Measurements from ENCODE around the gene SLF2. TPM values are rescaled to one million over a fixed set of nuclear protein-coding genes. Genes with fewer than 3 reads are reported as not detected.

The SLF2 gene
- total and polyA plus RNA-seq, 11 donors: 7.5 to 26.9 (median 16.2) TPM

DNA sequence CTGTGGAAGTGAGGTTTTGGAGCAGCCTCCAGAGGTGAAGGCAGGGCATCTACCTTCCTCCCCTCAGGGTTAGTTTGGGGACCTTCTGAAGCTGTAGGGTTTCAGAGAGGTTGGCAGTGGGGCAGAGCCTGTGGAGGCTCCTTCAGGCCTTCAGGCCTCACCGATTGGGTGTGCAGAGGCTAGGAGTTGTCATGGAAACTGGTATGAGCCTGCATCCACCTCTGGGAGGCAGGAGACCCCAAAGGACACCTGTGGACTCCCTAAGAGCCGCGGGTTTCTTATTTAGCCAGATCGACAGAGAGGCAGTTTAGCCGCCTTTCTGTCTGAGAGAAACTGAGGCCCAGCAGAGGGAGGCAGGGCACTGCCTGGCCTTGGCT lies 88.9 kb downstream of the SLF2 start:
- Histone ChIP-seq H3K27ac (peak overlapping the region; percentile 14 to 100 (median 100)), H3K36me3 (peaks cover 6 to 44% (median 42%) of the 10 kb centered on the region in 9 donors), H3K4me1 (peaks cover 8 to 82% (median 54%) of the 10 kb centered on the region in 12 donors), H3K27me3 (no peaks in the 10 kb centered on the region), H3K4me3 (peak overlapping the region in 11 of 12 donors; percentile 15 to 99 (median 88)), H3K9me3 (no peaks in the 10 kb centered on the region)
- TF ChIP-seq, protein P1, sequence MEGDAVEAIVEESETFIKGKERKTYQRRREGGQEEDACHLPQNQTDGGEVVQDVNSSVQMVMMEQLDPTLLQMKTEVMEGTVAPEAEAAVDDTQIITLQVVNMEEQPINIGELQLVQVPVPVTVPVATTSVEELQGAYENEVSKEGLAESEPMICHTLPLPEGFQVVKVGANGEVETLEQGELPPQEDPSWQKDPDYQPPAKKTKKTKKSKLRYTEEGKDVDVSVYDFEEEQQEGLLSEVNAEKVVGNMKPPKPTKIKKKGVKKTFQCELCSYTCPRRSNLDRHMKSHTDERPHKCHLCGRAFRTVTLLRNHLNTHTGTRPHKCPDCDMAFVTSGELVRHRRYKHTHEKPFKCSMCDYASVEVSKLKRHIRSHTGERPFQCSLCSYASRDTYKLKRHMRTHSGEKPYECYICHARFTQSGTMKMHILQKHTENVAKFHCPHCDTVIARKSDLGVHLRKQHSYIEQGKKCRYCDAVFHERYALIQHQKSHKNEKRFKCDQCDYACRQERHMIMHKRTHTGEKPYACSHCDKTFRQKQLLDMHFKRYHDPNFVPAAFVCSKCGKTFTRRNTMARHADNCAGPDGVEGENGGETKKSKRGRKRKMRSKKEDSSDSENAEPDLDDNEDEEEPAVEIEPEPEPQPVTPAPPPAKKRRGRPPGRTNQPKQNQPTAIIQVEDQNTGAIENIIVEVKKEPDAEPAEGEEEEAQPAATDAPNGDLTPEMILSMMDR (IDR thresholded peaks at IDR 0.05): no peak
- no peak for TF ChIP-seq POLR2A (IDR thresholded peaks at IDR 0.05)
- ATAC-seq (no peak), DNase-seq (no peak)
- WGBS, 4 donors: 42 to 56% (median 50%) methylated on average over 5 of the region's 5 CpGs
- intact Hi-C loops (cut with DNase I): no loop called here

DNA sequence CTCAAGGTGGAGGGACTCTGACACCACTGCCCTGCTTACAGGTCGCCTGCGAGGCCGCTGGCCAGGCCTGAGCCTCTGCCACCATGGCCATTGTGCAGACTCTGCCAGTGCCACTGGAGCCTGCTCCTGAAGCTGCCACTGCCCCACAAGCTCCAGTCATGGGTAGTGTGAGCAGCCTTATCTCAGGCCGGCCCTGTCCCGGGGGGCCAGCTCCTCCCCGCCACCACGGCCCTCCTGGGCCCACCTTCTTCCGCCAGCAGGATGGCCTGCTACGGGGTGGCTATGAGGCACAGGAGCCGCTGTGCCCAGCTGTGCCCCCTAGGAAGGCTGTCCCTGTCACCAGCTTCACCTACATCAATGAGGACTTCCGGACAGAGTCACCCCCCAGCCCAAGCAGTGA lies 89.7 kb downstream of the SLF2 start:
- no peaks in the 10 kb centered on the region for H3K27me3 ChIP-seq
- peaks cover 8 to 83% (median 58%) of the 10 kb centered on the region in 12 donors for H3K4me1 ChIP-seq
- H3K36me3 ChIP-seq: peaks cover 6 to 52% (median 50%) of the 10 kb centered on the region in 9 donors
- peak in 1 of 5 donors; percentile 43 for DNase-seq
- H3K9me3 ChIP-seq: no peaks in the 10 kb centered on the region
- H3K4me3 ChIP-seq: peak overlapping the region in 1 of 12 donors; percentile 99
- no peak for TF ChIP-seq POLR2A (IDR thresholded peaks at IDR 0.05)
- TF ChIP-seq, protein P1 (IDR thresholded peaks at IDR 0.05): no peak
- intact Hi-C loops (cut with DNase I): no loop called here
- 53 to 75% (median 62%) methylated on average over 8 to 11 of the region's 11 CpGs for WGBS, 4 donors
- ATAC-seq: no peak
- peak overlapping the region in 11 of 12 donors; percentile 93 to 100 (median 100) for H3K27ac ChIP-seq

DNA sequence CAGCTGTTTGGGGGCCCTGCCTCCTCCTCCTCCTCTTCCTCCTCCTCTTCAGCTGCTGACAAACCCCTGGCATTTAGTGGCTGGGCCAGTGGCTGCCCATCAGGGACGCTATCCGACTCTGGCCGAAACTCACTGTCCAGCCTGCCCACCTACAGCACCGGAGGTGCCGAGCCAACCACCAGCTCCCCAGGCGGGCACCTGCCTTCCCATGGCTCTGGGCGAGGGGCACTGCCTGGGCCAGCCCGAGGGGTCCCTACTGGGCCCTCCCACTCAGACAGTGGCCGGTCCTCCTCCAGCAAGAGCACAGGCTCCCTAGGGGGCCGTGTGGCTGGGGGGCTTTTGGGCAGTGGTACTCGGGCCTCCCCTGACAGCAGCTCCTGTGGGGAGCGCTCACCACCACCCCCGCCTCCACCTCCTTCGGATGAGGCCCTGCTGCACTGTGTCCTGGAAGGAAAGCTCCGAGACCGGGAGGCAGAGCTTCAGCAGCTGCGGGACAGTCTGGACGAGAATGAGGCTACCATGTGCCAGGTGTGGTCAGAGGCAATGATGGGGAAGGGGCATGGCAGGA lies 91.0 kb downstream of the SLF2 start:
- TF ChIP-seq, protein P1 (IDR thresholded peaks at IDR 0.05): no peak
- TF ChIP-seq POLR2A (IDR thresholded peaks at IDR 0.05): no peak

DNA sequence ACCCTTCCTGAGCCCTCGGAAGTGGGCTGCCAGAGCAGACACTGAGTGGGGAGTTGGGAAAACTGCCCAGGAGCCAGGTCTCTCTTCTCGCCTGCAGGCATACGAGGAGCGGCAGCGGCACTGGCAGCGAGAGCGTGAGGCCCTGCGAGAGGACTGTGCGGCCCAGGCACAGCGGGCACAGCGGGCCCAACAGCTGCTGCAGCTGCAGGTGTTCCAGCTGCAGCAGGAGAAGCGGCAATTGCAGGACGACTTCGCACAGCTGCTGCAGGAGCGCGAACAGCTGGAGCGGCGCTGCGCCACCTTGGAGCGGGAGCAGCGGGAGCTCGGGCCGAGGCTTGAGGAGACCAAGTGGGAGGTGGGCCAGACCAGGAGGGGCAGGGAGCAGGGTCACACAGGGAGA lies 92.6 kb downstream of the SLF2 start:
- 69 to 90% (median 77%) methylated on average over 19 to 23 of the region's 23 CpGs for WGBS, 4 donors
- intact Hi-C loops (cut with DNase I): no loop called here
- no peak for ATAC-seq
- Histone ChIP-seq H3K4me3 (no peak overlapping the region), H3K27me3 (no peaks in the 10 kb centered on the region), H3K36me3 (peaks cover 6 to 52% (median 50%) of the 10 kb centered on the region in 9 donors), H3K27ac (peak overlapping the region in 10 of 12 donors; percentile 11 to 100 (median 63)), H3K9me3 (no peaks in the 10 kb centered on the region), H3K4me1 (peaks cover 8 to 81% (median 56%) of the 10 kb centered on the region in 12 donors)
- peak in 1 of 5 donors; percentile 68 for DNase-seq
- TF ChIP-seq, protein P1 (IDR thresholded peaks at IDR 0.05): no peak
- TF ChIP-seq POLR2A (IDR thresholded peaks at IDR 0.05): no peak

More for the DNA sequence above, 91.0 kb downstream of the SLF2 start:
- H3K9me3 ChIP-seq: no peaks in the 10 kb centered on the region
- peaks cover 8 to 82% (median 57%) of the 10 kb centered on the region in 12 donors for H3K4me1 ChIP-seq
- peaks cover 6 to 52% (median 50%) of the 10 kb centered on the region in 9 donors for H3K36me3 ChIP-seq
- H3K27me3 ChIP-seq: no peaks in the 10 kb centered on the region
- 88 to 94% (median 93%) methylated on average over 12 to 18 of the region's 18 CpGs for WGBS, 4 donors
- H3K4me3 ChIP-seq: no peak overlapping the region
- H3K27ac ChIP-seq: peak overlapping the region in 3 of 12 donors; percentile 14 to 100 (median 82)
- ATAC-seq (no peak), DNase-seq (peak in 1 of 5 donors; percentile 54)
- intact Hi-C loops (cut with DNase I): no loop called here
